Measurements from ENCODE around the gene PLEKHA6. TPM values are rescaled to one million over a fixed set of nuclear protein-coding genes. Genes with fewer than 3 reads are reported as not detected.

Gene PLEKHA6
- total RNA-seq, 2 donors from 2014 or later: 18.1 to 25.7 TPM

- TF ChIP-seq, protein P1, sequence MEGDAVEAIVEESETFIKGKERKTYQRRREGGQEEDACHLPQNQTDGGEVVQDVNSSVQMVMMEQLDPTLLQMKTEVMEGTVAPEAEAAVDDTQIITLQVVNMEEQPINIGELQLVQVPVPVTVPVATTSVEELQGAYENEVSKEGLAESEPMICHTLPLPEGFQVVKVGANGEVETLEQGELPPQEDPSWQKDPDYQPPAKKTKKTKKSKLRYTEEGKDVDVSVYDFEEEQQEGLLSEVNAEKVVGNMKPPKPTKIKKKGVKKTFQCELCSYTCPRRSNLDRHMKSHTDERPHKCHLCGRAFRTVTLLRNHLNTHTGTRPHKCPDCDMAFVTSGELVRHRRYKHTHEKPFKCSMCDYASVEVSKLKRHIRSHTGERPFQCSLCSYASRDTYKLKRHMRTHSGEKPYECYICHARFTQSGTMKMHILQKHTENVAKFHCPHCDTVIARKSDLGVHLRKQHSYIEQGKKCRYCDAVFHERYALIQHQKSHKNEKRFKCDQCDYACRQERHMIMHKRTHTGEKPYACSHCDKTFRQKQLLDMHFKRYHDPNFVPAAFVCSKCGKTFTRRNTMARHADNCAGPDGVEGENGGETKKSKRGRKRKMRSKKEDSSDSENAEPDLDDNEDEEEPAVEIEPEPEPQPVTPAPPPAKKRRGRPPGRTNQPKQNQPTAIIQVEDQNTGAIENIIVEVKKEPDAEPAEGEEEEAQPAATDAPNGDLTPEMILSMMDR (IDR thresholded peaks at IDR 0.05): no peak
- peaks cover 0 to 72% of the 10 kb centered on the region in 2 donors for H3K4me1 ChIP-seq
- H3K27ac ChIP-seq: peak overlapping the region; percentile 62 to 73
- no peak for DNase-seq (ENCODE audit: low spot score)
- no peak overlapping the region for H3K4me3 ChIP-seq
- H3K36me3 ChIP-seq: no peaks in the 10 kb centered on the region
- no peaks in the 10 kb centered on the region for H3K9me3 ChIP-seq
- H3K27me3 ChIP-seq: no peaks in the 10 kb centered on the region
These were observed 63.2 kb downstream of the PLEKHA6 start for GRCh38 chr1:204296431-204296988.

DNA sequence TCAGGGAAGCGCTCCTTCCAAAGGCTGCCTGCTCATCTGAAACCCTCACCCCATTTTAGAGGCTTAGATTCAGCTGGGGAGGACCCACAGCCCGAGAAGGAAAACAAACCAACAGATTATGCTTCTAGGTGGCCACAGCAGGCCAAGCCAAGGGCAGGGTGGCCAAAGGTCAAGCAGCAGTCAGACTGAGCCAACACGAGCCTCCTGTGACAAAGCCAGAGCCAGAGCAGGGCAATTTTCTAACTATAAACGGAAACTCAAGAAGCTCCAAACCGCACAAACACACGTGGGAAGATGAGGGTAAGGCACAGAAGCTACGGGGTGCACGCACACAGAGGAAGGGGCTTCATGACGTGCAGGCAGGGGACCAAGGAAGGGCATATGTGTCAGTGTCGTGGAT lies 64.1 kb downstream of the PLEKHA6 start:
- no peaks in the 10 kb centered on the region for H3K36me3 ChIP-seq
- no peaks in the 10 kb centered on the region for H3K9me3 ChIP-seq
- DNase-seq (ENCODE audit: low spot score): no peak
- no peak overlapping the region for H3K4me3 ChIP-seq
- H3K27me3 ChIP-seq: no peaks in the 10 kb centered on the region
- H3K4me1 ChIP-seq: peaks cover 0 to 64% of the 10 kb centered on the region in 2 donors
- TF ChIP-seq, protein P1 (IDR thresholded peaks at IDR 0.05): no peak
- H3K27ac ChIP-seq: peak overlapping the region; percentile 62 to 73

- Histone ChIP-seq H3K27ac (peak overlapping the region; percentile 44 to 73), H3K4me3 (no peak overlapping the region), H3K9me3 (no peaks in the 10 kb centered on the region), H3K27me3 (no peaks in the 10 kb centered on the region), H3K4me1 (peaks cover 0 to 58% of the 10 kb centered on the region in 2 donors), H3K36me3 (no peaks in the 10 kb centered on the region)
- DNase-seq (ENCODE audit: low spot score): peak; percentile 80
- TF ChIP-seq, protein P1 (IDR thresholded peaks at IDR 0.05): no peak
These were observed 65.4 kb downstream of the PLEKHA6 start for GRCh38 chr1:204294357-204294756.

GRCh38 chr1:204293605-204294337 lies 66.0 kb downstream of the PLEKHA6 start:
- TF ChIP-seq, protein P1 (IDR thresholded peaks at IDR 0.05): no peak
- no peak for DNase-seq (ENCODE audit: low spot score)
- Histone ChIP-seq H3K9me3 (no peaks in the 10 kb centered on the region), H3K27me3 (no peaks in the 10 kb centered on the region), H3K36me3 (no peaks in the 10 kb centered on the region), H3K4me3 (no peak overlapping the region), H3K4me1 (peaks cover 0 to 59% of the 10 kb centered on the region in 2 donors), H3K27ac (peak overlapping the region; percentile 44 to 73)

DNA sequence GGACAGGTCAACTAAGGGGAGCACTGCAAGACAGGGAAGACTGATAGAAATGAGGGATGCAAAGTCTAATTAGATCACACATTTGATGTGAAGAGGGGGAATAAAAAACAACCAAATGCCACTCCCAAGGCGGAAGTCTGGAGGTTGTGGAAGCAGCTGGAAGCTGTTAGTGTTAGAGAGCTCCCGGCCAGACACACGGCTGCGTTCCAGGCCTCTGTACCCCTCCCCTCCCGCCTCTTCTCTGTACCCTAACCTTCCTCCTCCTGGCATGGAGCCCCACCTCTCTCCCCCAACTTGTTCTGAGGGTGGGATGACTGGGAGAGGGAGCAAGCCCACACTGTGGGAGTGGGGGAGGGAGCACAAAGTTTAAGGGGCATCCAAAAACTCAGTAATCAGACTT lies 67.0 kb downstream of the PLEKHA6 start:
- DNase-seq (ENCODE audit: low spot score): no peak
- Histone ChIP-seq H3K4me3 (no peak overlapping the region), H3K27me3 (no peaks in the 10 kb centered on the region), H3K27ac (peak overlapping the region; percentile 44 to 73), H3K9me3 (no peaks in the 10 kb centered on the region), H3K36me3 (no peaks in the 10 kb centered on the region), H3K4me1 (peaks cover 0 to 69% of the 10 kb centered on the region in 2 donors)
- TF ChIP-seq, protein P1 (IDR thresholded peaks at IDR 0.05): no peak
